HG02970 (cell line): ENCODE data around the gene ACTL9.
"Not testable (repeated sequence)": the region's sequence is repeated elsewhere in the genome, so short reads cannot be mapped to it uniquely, and the experiment has no call there.

Experiments used
- ATAC-seq: cut with Tn5 transposase; IDR thresholded peaks from one replicate; pipeline ENCODE4 v1.9.1; 2021; ENCODE audit warnings: mild to moderate bottlenecking, moderate library complexity, moderate number of reproducible peaks; ENCODE audit not compliant: unreplicated experiment, low FRiP score

ACTL9 gene, protein sequence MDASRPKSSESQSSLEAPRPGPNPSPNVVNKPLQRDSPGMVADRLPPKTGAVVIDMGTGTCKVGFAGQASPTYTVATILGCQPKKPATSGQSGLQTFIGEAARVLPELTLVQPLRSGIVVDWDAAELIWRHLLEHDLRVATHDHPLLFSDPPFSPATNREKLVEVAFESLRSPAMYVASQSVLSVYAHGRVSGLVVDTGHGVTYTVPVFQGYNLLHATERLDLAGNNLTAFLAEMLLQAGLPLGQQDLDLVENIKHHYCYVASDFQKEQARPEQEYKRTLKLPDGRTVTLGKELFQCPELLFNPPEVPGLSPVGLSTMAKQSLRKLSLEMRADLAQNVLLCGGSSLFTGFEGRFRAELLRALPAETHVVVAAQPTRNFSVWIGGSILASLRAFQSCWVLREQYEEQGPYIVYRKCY

DNA sequence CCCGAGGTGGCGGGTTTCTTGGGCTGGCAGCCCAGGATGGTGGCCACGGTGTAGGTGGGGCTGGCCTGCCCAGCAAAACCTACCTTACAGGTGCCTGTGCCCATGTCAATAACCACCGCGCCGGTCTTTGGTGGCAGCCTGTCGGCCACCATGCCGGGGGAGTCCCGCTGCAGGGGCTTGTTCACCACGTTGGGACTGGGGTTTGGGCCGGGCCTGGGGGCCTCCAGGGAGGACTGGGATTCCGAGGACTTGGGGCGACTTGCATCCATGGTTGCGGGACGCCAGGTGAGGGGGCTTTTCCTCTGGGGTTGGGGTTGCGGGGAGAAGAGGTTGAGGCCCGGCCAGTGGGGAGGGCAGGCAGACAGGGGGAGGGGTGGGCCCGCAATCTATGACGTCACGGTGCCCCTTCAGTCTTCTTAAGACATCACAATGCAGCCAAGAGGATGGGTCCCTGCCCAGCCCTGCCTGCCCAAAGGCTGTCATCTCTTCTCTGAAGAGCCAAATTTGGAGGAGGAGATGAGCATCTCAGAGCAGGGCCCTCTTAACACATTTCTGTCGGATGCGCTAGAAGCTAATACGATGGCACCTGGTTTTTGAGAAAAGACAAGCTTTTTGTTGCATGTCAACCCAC lies at the start of gene ACTL9:
ACTL9 (minus strand) TSS at position 363 of the 631 bp plus-strand sequence; CDS start at position 269, 94 bp downstream.
- no peak for ATAC-seq

DNA sequence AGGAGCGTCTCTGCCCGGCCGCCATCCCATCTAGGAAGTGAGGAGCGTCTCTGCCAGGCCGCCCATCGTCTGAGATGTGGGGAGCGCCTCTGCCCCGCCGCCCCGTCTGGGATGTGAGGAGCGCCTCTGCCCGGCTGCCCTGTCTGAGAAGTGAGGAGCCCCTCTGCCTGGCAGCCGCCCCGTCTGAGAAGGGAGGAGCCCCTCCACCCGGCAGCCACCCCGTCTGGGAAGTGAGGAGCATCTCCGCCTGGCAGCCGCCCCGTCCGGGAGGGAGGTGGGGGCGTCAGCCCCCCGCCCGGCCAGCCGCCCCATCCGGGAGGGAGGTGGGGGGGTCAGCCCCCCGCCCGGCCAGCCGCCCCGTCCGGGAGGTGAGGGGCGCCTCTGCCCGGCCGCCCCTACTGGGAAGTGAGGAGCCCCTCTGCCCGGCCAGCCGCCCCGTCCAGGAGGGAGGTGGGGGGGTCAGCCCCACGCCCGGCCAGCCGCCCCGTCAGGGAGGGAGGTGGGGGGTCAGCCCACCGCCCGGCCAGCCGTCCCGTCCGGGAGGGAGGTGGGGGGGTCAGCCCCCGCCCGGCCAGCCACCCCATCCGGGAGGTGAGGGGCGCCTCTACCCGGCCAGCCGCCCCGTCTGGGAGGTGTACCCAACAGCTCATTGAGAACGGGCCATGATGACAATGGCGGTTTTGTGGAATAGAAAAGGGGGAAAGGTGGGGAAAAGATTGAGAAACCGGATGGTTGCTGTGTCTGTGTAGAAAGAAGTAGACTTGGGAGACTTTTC lies 40.9 kb upstream of the ACTL9 start:
- not testable (repeated sequence) for ATAC-seq

DNA sequence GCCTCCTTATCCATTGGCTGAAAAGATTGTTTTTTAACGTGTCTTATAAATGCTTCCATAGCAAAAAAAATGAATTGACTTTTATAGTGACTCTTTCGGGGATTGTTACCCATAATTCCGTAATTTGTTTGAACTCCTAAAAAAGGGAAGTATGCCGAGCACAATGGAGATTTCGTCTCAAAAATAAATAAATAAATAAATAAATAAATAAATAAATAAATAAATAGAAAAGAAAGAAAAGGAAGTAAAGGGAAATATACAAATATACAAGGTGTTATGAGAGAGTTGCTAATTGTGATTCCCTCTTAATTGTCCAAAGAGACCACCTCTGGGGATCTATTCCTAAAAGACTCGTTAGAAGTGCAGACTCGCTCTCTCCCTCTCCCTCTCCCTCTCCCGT lies 39.8 kb upstream of the ACTL9 start:
- ATAC-seq = no peak

DNA sequence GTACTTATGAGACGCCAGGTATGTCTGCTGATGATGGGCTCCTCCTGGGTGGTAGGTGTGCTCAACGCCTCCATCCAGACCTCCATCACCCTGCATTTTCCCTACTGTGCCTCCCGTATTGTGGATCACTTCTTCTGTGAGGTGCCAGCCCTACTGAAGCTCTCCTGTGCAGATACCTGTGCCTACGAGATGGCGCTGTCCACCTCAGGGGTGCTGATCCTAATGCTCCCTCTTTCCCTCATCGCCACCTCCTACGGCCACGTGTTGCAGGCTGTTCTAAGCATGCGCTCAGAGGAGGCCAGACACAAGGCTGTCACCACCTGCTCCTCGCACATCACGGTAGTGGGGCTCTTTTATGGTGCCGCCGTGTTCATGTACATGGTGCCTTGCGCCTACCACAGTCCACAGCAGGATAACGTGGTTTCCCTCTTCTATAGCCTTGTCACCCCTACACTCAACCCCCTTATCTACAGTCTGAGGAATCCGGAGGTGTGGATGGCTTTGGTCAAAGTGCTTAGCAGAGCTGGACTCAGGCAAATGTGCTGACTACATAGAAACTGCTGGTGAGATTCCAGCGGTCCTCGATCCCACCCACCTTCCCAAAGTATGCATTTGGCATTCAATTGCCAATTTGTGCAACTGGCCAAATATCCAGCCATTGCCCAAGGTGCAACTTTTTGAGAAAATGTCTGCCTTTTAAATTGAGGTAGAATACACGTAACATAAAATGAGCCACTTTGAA lies 33.0 kb upstream of the ACTL9 start:
- ATAC-seq = no peak

DNA sequence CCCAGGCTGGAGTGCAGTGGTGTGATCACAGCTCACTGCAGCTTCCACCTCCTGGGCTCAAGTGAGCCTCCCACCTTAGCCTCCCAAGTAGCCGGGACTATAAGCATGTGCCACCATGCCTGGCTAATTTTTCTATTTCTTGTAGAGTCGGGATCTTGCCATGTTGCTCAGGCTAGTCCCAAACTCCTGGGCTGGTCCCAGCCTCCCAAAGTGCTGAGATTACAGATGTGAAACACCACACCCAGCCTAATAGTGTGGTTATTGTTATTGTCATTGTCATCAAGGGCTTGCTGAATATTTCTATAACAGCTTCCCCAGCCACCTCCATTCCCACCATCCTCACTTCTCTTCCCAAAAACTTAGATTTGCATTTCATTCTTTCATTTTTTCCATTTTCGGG lies 25.7 kb upstream of the ACTL9 start:
- ATAC-seq = no peak

DNA sequence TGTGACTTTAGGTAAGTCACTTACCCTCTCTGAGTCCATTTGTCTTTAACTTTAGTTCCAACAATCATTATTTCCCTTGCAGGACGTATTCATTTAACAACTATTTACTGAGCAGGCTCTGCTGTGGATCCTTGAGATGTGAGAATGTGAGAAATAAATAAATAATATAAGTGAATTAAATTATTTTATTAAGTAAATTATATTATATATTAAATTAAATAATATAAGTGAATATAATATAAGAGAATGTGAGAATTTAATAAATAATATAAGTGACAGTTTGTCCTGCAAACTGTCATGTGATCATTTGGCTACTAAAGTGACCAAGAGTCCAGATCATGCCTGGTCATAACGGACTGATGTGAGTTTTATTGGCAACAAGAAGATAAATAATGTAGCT lies 23.4 kb upstream of the ACTL9 start:
- no peak for ATAC-seq

DNA sequence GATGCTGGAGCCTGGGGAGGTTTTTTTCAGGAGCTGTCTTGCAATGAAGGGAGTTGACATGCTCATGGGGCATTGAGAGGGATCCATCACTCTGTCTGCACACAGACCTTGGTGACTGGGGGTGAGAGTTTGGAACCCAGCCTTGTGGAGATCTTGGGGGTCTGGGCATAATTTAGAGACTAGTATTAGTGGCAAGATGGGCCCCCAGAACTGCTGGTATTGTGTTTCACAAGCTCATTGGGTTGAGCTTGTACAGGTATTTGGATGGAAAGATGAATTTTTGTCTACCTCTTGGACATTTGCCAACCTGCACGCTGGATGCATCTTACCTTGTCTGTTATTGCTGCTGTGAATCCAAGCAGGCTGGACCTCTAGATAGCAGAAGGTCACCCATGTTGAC lies 22.7 kb upstream of the ACTL9 start, which contains the start of gene OR2Z1:
OR2Z1 (plus strand) TSS at position 301 of the 400 bp plus-strand sequence. CDS start 9,395 bp downstream, outside the sequence.
- no peak for ATAC-seq

DNA sequence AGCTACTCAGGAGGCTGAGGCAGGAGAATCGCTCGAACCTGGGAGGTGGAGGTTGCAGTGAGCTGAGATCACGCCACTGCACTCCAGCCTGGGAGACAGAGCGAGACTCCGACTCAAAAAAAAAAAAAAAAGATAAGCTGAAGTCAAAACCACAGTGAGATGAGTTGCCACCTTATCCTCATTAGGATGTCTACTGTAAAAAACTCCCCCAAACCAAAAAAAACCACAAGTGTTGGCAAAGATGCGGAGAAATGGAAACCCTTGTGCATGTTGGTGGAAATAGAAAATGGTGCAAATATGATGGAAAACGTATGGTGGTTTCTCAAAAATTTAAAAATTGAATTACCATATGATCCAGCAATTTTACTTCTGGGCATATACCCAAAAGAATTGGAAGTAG lies 11.7 kb upstream of the ACTL9 start:
- ATAC-seq = not testable (repeated sequence)

DNA sequence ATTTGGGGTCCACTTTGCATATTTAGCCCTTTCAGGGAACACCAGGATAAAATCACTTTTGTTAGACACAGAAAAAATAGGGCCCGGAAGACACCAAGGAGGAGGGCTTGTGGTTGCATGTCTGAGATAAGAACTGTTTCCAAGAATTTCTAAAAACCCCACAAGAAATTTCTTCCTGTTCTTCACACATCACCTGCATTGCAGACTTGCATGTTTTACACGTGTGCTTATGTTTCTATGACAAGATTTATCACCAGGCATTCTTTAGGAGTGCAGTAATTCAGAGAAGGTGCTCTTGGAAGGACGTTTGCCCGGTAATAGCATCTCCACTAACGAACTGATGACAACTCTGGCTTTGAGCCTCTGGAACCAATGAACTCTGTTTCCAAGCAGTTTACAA lies 7.1 kb upstream of the ACTL9 start:
- ATAC-seq = no peak

DNA sequence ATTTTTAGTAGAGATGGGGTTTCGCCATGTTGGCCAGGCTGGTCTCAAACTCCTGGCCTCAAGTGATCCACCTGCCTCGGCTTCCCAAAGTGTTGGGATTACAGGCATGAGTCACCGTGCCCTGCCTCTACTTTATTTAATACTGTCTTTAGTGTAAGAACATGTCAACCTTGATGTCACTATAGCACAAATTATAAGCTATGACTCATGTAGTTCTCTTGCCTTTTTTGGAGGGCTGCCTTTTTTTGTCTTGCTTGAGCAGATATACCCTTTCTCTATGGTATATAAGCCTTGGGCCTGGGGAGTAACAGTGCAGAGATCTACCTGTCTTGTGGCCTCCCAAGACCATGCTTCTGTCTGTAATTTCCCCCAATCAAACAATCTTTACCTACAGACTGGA lies 6.7 kb upstream of the ACTL9 start:
- not testable (repeated sequence) for ATAC-seq

DNA sequence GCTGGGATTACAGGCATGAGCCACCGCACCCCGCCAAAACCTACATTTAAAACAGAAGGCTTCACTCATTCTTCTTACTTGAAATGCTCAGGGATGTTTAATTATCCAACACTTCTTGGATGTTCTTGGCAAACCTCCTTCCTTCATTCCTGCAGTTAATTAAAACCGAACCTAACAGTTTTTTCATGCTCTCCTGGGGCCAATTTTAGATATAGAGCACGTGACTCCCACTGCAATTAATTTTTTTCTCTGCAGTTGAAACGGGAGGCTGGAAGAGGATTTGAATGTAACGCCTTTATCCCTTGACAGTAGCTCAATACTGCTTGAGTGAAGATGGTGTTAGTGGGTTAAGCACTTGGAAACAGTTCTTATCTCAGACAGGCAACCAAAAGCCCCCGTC lies 4.6 kb upstream of the ACTL9 start:
- ATAC-seq = no peak

DNA sequence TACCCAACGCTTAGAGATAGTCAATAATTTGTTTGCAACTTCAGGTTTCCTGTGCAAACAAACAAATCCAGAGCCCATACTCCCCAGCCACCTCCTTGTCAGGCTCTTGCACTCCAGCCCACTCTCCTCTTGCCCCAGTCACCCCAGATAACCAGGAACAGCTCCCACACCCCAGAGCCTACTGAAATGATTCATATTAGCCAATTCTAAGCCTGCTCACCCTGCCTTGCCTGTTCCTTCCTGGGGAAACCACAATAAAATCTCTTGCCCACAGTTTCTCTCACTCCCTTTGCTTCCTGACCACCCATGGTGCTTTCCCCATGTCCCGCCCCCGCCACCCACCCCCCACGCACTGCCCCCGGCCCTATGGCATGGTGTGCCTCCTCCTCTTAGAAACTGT lies 3.8 kb upstream of the ACTL9 start:
- ATAC-seq = no peak

DNA sequence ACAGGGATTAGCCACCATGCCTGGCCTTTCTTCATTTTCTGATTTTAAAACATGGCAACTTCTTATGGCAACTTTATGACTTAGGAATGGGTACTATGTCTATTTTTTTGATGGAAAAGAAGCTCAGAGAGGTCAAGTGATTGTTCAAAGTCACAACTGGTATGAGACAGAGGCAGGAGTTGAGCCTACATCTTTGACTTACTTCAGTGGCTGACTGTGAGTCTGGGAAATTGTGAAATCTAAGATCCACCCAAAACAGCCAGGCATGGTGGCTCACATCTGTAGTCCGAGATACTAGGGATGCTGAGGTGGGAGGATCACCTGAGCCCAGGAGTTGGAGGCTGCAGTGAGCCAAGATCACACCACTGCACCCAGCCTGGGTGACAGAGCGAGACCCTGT lies 2.4 kb upstream of the ACTL9 start:
- no peak for ATAC-seq

DNA sequence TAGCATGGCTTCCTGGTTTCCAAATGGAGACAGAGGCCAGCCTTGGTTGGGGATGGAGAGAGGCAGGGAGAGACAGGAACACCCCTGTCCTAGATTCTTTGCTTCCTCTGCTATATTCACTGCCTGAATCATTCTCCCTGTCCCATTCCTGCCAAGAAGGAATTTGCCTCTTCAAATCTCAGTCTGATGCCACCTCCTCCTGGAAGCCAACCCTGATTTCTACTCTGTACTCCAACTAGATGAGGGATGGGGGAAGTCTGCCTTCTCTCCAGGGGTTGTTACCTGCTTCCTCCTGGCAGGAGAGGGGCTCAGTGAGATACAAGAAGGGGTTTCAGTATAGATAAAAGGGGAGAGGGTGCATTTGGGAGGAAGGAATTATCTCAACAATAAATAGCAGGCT lies 1.3 kb upstream of the ACTL9 start:
- no peak for ATAC-seq

DNA sequence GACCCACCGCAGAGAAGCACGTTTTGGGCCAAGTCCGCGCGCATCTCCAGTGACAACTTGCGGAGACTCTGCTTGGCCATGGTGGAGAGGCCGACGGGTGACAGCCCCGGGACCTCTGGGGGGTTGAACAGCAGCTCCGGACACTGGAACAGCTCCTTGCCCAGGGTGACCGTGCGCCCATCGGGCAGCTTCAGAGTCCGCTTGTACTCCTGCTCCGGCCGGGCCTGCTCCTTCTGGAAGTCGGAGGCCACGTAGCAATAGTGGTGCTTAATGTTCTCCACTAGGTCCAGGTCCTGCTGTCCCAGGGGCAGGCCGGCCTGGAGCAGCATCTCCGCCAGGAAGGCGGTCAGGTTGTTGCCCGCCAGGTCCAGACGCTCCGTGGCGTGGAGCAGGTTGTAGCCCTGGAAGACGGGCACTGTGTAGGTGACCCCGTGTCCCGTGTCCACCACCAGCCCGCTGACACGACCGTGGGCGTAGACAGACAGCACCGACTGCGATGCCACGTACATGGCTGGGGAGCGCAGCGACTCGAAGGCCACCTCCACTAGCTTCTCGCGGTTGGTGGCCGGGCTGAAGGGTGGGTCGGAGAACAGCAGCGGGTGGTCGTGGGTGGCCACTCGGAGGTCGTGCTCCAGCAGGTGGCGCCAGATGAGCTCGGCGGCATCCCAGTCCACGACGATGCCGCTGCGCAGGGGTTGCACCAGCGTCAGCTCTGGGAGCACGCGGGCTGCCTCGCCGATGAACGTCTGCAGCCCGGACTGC lies 743 bp downstream of the ACTL9 start:
- ATAC-seq = no peak

DNA sequence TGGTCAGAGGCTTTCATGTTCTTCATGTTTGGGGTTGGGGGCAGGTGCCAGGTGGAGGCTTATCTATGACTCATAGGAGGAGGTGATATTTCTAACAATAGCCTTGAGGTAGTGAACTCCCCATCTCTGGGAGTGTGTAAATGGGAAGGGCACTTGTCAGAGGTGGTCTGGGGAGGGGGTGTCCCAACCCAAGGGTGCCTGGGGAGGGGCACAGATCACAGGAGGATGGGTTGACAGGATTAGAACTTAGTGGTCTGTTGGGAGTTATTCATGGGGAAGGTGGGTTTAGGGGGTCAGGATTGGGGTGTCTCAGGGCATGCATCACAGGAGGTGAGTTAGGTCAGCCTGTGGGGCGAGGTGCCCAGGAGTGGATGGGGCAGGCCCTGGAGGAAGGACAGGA lies 1.6 kb downstream of the ACTL9 start:
- ATAC-seq = no peak

DNA sequence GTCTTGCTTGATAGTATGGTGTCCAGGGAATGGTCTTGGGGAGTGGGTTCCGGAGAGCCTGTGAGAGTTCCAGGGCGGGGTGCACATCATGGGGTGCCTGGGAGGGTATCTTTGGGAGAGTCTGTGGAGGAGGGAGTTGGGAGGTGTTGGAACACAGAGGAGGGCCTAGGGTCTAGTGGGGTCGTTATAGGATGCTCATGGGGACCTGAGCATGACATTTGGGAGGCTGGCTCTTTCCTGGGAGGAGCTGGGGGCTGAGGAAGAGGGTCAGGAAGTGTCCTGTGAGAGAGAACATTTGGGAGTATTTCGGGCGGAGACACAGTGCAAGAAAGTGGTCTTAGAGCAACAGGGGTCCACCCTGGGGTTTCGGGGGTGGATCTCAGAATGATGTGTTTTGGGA lies 2.7 kb downstream of the ACTL9 start:
- no peak for ATAC-seq

DNA sequence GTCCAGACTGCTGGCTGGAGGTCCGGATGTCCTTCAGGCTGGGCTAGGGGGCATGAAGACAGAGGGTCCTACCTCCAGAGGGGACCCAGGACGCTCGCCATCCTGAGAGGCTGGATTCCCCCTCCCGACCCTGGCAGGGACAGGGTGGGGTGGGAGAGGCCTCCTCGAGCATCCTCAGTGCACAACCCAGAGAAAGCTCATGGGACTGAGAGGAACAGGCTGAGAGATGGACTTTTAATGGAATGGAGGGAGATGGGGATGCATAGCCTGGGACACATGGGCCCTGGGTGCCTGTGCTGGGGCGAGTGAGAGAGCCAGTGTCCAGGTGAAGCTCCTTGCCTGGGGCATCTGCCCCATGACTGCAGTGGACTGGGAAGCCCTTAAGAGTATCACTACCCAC lies 3.1 kb downstream of the ACTL9 start:
- ATAC-seq = no peak

DNA sequence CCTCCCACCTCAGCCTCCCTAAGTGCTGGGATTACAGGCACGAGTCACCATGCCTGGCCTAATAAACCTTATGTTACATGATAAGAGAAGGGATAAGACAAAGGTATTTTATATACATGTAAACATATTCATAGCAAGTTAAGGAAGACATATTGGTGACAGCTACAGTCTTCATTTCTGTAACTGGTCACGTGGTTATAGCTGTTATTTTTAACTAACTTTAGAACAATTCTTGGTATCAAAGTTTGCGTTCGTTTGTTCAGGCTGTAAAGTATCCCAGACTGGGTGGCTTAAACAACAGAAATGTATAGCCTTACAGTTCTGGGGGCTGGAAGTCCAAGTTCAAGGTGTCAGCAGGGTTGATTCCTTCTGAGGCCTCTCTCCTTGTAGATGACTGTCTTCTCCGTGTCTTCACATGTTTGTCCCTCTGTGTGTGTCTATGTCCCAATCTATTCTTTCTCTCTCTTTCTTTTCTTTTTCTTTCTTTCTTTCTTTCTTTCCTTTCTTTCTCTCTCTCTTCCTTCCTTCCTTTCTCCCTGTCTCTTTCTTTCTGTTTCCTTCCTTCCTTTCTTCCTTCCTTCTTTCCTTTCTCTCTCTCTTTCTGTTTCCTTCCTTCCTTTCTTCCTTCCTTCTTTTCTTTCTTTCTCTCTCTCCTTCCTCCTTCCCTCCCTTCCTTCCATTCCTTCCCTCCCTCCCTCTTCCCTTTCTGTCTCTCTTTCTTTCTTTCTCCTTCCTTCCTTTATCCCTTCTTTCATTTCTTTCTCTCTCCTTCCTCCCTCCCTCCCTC lies 7.6 kb downstream of the ACTL9 start:
- no peak for ATAC-seq
